ENCODE results near the gene SLC7A6.

DNA sequence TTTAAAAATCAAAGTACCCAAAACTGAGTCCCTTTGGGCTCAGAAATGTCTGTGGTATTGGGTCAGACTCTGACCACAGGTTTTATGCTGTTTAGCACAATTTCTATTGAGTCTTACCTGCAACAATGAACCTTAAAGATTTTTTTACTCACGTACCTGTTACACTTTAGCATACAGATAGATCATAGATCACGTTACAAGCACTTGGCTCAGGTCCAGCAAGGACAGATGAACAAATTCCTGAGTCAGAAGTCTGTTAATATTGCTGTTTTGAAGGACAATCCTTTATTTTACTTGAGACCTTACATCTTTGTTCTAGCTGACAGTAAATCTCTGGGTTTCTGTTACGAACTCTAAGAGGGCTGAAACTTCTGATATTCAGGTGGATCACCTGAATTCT lies 33.6 kb downstream of the SLC7A6 start:
- TF ChIP-seq, protein P1, sequence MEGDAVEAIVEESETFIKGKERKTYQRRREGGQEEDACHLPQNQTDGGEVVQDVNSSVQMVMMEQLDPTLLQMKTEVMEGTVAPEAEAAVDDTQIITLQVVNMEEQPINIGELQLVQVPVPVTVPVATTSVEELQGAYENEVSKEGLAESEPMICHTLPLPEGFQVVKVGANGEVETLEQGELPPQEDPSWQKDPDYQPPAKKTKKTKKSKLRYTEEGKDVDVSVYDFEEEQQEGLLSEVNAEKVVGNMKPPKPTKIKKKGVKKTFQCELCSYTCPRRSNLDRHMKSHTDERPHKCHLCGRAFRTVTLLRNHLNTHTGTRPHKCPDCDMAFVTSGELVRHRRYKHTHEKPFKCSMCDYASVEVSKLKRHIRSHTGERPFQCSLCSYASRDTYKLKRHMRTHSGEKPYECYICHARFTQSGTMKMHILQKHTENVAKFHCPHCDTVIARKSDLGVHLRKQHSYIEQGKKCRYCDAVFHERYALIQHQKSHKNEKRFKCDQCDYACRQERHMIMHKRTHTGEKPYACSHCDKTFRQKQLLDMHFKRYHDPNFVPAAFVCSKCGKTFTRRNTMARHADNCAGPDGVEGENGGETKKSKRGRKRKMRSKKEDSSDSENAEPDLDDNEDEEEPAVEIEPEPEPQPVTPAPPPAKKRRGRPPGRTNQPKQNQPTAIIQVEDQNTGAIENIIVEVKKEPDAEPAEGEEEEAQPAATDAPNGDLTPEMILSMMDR (conservative IDR thresholded peaks at IDR 0.05 in 1 of 2, IDR thresholded peaks at IDR 0.05 in 1 of 2; ENCODE audit: extremely low read depth in 1 of 2, insufficient read depth in 1 of 2, low read depth in 1 of 2, low read length in 2 of 2): no peak
- TF ChIP-seq EZH2 (IDR thresholded peaks at IDR 0.05; ENCODE audit: borderline replicate concordance, low read length): no peak
